Liver (tissue), 9 donors: ENCODE data around the gene XRN1. TPM values are rescaled to one million over a fixed set of nuclear protein-coding genes. Genes with fewer than 3 reads are reported as not detected.

Source experiments
- DNase-seq: peaks from one replicate; pipeline ENCODE4 v3.0.0-alpha.2; 2017; ENCODE audit warnings: low spot score
- H3K27ac ChIP-seq, 2 donors: one replicate each; pipeline ENCODE4 v1.7.0; 2013; ENCODE audit warnings: inconsistent platforms in 2 of 2, low read length in 2 of 2, control low read depth in 1 of 2, low read depth in 1 of 2, mild to moderate bottlenecking in 1 of 2
- H3K27me3 ChIP-seq, 4 donors: one replicate each; pipeline versions ENCODE4 v1.6.1 to v1.7.0; 2013; ENCODE audit warnings: low read length in 3 of 4, inconsistent platforms in 1 of 4, mild to moderate bottlenecking in 1 of 4, moderate library complexity in 1 of 4; ENCODE audit not compliant: control insufficient read depth in 4 of 4, insufficient read depth in 4 of 4
- H3K36me3 ChIP-seq, 4 donors: one replicate each; pipeline versions ENCODE4 v1.6.1 to v1.7.0; 2013; ENCODE audit warnings: low read length in 3 of 4, mild to moderate bottlenecking in 3 of 4, low read depth in 1 of 4, moderate library complexity in 1 of 4; ENCODE audit not compliant: control insufficient read depth in 4 of 4, insufficient read depth in 3 of 4
- H3K4me1 ChIP-seq, 4 donors: one replicate each; pipeline versions ENCODE4 v1.6.1 to v1.7.0; 2013; ENCODE audit warnings: low read length in 3 of 4, mild to moderate bottlenecking in 3 of 4, moderate library complexity in 1 of 4; ENCODE audit not compliant: control insufficient read depth in 4 of 4, insufficient read depth in 4 of 4
- H3K4me3 ChIP-seq, 3 donors: one replicate each; pipeline versions ENCODE4 v1.6.1 to v1.7.0; 2013; ENCODE audit warnings: low read length in 3 of 3, control low read depth in 1 of 3, low read depth in 1 of 3, mild to moderate bottlenecking in 1 of 3
- H3K9ac ChIP-seq, 2 donors: one replicate each; pipeline ENCODE4 v1.7.0; 2013; ENCODE audit warnings: low read length in 2 of 2, mild to moderate bottlenecking in 2 of 2, moderate library complexity in 2 of 2, control low read depth in 1 of 2, low read depth in 1 of 2
- H3K9me3 ChIP-seq, 4 donors: one replicate each; pipeline versions ENCODE4 v1.6.1 to v1.7.0; 2013; ENCODE audit warnings: low read length in 3 of 4; ENCODE audit not compliant: control insufficient read depth in 4 of 4
- CTCF ChIP-seq: fragments of 150-350 bp; IDR thresholded peaks from 2 replicates; pipeline ENCODE4 v1.5.1; 2017; ENCODE audit warnings: improper control_type of control experiment, low read depth, low read length; ENCODE audit not compliant: missing input control
- EGR1 ChIP-seq, 2 donors: IDR thresholded peaks; 2 replicates each; pipeline ENCODE4 v1.6.1; 2016 to 2018; ENCODE audit warnings: antibody characterized with exemption in 2 of 2, low read depth in 2 of 2
- FOXA1 ChIP-seq: IDR thresholded peaks from 2 replicates; pipeline ENCODE4 v1.6.1; 2016; ENCODE audit warnings: antibody characterized with exemption
- FOXA2 ChIP-seq: IDR thresholded peaks from 2 replicates; pipeline ENCODE4 v1.6.1; 2016; ENCODE audit warnings: antibody characterized with exemption
- GABPA ChIP-seq, 2 donors: IDR thresholded peaks in 1 of 2; conservative IDR thresholded peaks in 1 of 2; 2 replicates each; pipeline ENCODE4 v1.6.1; 2016; ENCODE audit warnings: antibody characterized with exemption in 2 of 2, mild to moderate bottlenecking in 1 of 2, moderate library complexity in 1 of 2
- HNF4A ChIP-seq, 2 donors: conservative IDR thresholded peaks; 2 replicates each; pipeline ENCODE4 v1.6.1; 2016; ENCODE audit warnings: antibody characterized with exemption in 2 of 2, mild to moderate bottlenecking in 2 of 2
- HNF4G ChIP-seq: IDR thresholded peaks from 2 replicates; pipeline ENCODE4 v1.6.1; 2016; ENCODE audit warnings: antibody characterized with exemption
- JUND ChIP-seq, 2 donors: IDR thresholded peaks; 2 replicates each; pipeline ENCODE4 v1.6.1; 2016; ENCODE audit warnings: antibody characterized with exemption in 2 of 2
- NR2F2 ChIP-seq: IDR thresholded peaks from 2 replicates; pipeline ENCODE4 v1.6.1; 2016; ENCODE audit warnings: antibody characterized with exemption
- RAD21 ChIP-seq, 2 donors: IDR thresholded peaks; 2 replicates each; pipeline ENCODE4 v1.6.1; 2016; ENCODE audit warnings: antibody characterized with exemption in 2 of 2, mild to moderate bottlenecking in 2 of 2
- RXRA ChIP-seq, 2 donors: IDR thresholded peaks; 2 replicates each; pipeline ENCODE4 v1.6.1; 2017 to 2018; ENCODE audit warnings: antibody characterized with exemption in 2 of 2, mild to moderate bottlenecking in 1 of 2
- SP1 ChIP-seq: IDR thresholded peaks from 2 replicates; pipeline ENCODE4 v1.6.1; 2018; ENCODE audit warnings: antibody characterized with exemption, mild to moderate bottlenecking
- TAF1 ChIP-seq: conservative IDR thresholded peaks from 2 replicates; pipeline ENCODE4 v1.6.1; 2016; ENCODE audit warnings: antibody characterized with exemption, mild to moderate bottlenecking
- YY1 ChIP-seq: IDR thresholded peaks from 2 replicates; pipeline ENCODE4 v1.6.1; 2016; ENCODE audit warnings: antibody characterized with exemption, mild to moderate bottlenecking
- ZBTB33 ChIP-seq: IDR thresholded peaks from 2 replicates; pipeline ENCODE4 v1.6.1; 2016; ENCODE audit warnings: antibody characterized with exemption
- WGBS: extraction: QIAGEN DNeasy Blood & Tissue Kit; methylation state at CpG from one replicate; pipeline ENCODE4 v1.1.7; 2013; 5-methylcytosine and 5-hydroxymethylcytosine counted together
- polyA plus RNA-seq, 2 donors: library from polyadenylated mRNA; stranded (reverse) in 1 of 2; unstranded in 1 of 2; fragments of 200-250 nt in 1 of 2; fragments of >200 nt in 1 of 2; fragmentation: Nextera tagmentation in 1 of 2; extraction: Ambion mirVana in 1 of 2; gene quantifications; one replicate each; pipeline versions ENCODE4 v1.2.1 to v1.2.3, GENCODE V29; 2013 to 2015
- total RNA-seq, 2 donors: library from RNA; depleted of rRNA; stranded (reverse); fragments of >200 nt; gene quantifications; one replicate each; pipeline ENCODE4 v1.2.3, GENCODE V29; 2014
- TF ChIP-seq, protein P1 (sequence below): IDR thresholded peaks from 2 replicates; pipeline ENCODE4 v1.6.1; 2016; ENCODE audit warnings: antibody characterized with exemption
- TF ChIP-seq, protein P2 (sequence below): IDR thresholded peaks from 2 replicates; pipeline ENCODE4 v1.6.1; 2016; ENCODE audit warnings: antibody characterized with exemption, mild to moderate bottlenecking
- TF ChIP-seq, protein P3 (sequence below): IDR thresholded peaks from 2 replicates; pipeline ENCODE4 v1.6.1; 2016; ENCODE audit warnings: antibody characterized with exemption
- donor health status: healthy.
- donor health status: healthy.
- donor health status: healthy.
- donor health status: healthy.
- donor health status: healthy.

The XRN1 gene
- total and polyA plus RNA-seq, 4 donors, result 4.3 to 41.4 (median 25.9) TPM

DNA sequence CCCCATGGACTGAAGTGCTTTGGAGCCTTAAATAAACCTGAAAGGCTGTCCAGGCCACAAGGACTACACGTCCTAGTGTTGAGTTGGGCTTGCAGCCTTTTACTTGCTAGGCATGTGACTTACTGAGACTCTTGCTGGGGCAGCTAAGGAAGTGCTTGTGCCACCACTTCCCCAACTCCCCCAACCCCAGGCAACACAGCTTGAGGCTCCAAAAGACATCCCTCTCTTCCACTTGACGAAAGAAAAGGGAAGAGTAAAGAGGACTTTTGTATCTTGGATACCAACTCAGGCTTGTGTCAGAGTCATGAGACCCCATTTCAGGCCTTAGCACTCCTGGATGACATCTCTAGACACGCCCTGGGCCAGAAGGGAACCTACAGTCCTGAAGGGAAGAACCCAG lies 109.8 kb downstream of the XRN1 start:
- Histone ChIP-seq H3K9ac (no peak overlapping the region), H3K4me3 (no peak overlapping the region), H3K36me3 (peaks cover 0 to 28% (median 20%) of the 10 kb centered on the region in 4 donors), H3K9me3 (no peaks in the 10 kb centered on the region), H3K27ac (no peak overlapping the region), H3K27me3 (no peaks in the 10 kb centered on the region), H3K4me1 (no peaks in the 10 kb centered on the region)
- no peak for DNase-seq
- WGBS, result 89% methylated on average over 3 of the region's 3 CpGs
- TF ChIP-seq, protein P1, sequence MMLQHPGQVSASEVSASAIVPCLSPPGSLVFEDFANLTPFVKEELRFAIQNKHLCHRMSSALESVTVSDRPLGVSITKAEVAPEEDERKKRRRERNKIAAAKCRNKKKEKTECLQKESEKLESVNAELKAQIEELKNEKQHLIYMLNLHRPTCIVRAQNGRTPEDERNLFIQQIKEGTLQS, result no peak
- no peak for TF ChIP-seq JUND (IDR thresholded peaks at IDR 0.05)
- TF ChIP-seq TAF1, result no peak
- TF ChIP-seq FOXA1, result no peak
- no peak for TF ChIP-seq ZBTB33
- no peak for TF ChIP-seq FOXA2
- no peak for TF ChIP-seq GABPA (IDR thresholded peaks at IDR 0.05 in 1 of 2, conservative IDR thresholded peaks at IDR 0.05 in 1 of 2)
- TF ChIP-seq EGR1 (IDR thresholded peaks at IDR 0.05; ENCODE audit: low read depth in 2 of 2), result no peak
- no peak for TF ChIP-seq RAD21 (IDR thresholded peaks at IDR 0.05)
- TF ChIP-seq YY1, result no peak
- no peak for TF ChIP-seq HNF4A (conservative IDR thresholded peaks at IDR 0.05)
- no peak for TF ChIP-seq SP1
- no peak for TF ChIP-seq HNF4G
- TF ChIP-seq, protein P2, sequence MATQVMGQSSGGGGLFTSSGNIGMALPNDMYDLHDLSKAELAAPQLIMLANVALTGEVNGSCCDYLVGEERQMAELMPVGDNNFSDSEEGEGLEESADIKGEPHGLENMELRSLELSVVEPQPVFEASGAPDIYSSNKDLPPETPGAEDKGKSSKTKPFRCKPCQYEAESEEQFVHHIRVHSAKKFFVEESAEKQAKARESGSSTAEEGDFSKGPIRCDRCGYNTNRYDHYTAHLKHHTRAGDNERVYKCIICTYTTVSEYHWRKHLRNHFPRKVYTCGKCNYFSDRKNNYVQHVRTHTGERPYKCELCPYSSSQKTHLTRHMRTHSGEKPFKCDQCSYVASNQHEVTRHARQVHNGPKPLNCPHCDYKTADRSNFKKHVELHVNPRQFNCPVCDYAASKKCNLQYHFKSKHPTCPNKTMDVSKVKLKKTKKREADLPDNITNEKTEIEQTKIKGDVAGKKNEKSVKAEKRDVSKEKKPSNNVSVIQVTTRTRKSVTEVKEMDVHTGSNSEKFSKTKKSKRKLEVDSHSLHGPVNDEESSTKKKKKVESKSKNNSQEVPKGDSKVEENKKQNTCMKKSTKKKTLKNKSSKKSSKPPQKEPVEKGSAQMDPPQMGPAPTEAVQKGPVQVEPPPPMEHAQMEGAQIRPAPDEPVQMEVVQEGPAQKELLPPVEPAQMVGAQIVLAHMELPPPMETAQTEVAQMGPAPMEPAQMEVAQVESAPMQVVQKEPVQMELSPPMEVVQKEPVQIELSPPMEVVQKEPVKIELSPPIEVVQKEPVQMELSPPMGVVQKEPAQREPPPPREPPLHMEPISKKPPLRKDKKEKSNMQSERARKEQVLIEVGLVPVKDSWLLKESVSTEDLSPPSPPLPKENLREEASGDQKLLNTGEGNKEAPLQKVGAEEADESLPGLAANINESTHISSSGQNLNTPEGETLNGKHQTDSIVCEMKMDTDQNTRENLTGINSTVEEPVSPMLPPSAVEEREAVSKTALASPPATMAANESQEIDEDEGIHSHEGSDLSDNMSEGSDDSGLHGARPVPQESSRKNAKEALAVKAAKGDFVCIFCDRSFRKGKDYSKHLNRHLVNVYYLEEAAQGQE, result no peak
- TF ChIP-seq RXRA (IDR thresholded peaks at IDR 0.05), result no peak
- TF ChIP-seq NR2F2, result no peak
- TF ChIP-seq, protein P3, sequence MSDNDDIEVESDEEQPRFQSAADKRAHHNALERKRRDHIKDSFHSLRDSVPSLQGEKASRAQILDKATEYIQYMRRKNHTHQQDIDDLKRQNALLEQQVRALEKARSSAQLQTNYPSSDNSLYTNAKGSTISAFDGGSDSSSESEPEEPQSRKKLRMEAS, result no peak
- TF ChIP-seq CTCF, result no peak
